ENCODE data around the gene AGAP1.

- TF ChIP-seq POLR2A (IDR thresholded peaks at IDR 0.05; ENCODE audit: low read depth, low read length) (no peak), POLR2AphosphoS5 (IDR thresholded peaks at IDR 0.05; ENCODE audit: low read depth, low read length) (no peak), PAX5 (IDR thresholded peaks at IDR 0.05; ENCODE audit: insufficient read depth, low read length, severe bottlenecking) (no peak)
Measured at GRCh38 chr2:235727174-235727573, 233.3 kb downstream of the AGAP1 start.
